Fibroblast of skin of left biceps (primary cell): ENCODE data around the gene C17orf107.
"Not testable (repeated sequence)": the region's sequence is repeated elsewhere in the genome, so short reads cannot be mapped to it uniquely, and the experiment has no call there.

Source experiments
- DNase-seq, 2 experiments: peaks; one replicate each; pipeline ENCODE4 v3.0.0-alpha.2; 2013; ENCODE audit warnings: low read depth in 2 of 2

The C17orf107 gene

DNA sequence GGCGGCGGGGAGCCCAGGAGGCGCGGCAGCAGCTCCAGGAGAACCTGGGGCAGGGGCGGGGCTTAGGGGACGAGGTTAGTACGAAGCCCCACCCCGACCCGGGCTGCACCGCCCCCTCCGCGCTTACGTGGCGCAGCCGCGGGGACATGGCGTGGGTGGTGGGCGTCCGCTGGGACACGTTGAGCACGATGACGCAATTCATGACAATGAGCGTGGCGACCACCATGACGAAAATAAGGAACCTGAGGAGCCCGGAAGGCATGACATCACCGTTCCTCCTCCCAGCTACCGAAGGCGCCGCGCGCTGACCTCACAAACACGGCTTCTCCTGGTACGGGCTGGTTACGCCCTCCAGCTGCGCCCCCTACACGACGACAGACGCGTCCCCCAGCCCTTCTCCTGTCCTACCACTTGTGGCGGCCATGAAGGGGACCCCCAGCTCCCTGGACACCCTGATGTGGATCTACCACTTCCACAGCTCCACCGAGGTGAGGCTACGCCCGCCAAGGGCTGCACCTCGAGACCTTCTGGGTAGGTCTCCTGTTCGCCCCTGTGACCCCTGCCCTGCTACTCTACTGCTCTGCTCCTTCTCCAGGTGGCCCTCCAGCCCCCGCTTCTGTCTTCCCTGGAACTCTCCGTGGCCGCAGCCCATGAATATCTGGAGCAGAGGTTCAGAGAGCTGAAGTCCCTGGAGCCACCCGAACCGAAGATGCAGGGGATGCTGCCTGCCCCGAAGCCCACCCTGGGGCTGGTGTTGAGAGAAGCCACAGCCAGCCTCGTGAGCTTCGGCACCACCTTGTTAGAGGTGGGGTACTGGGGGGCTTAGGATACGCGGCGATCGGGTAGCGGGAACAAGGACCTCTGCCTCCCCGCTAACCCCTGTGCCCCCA, at the start of gene C17orf107:
C17orf107 (plus strand) TSS at position 196 of the 890 bp plus-strand sequence; CDS start at position 423, 227 bp downstream.
- DNase-seq, result peak; percentile 39 to 54

DNA sequence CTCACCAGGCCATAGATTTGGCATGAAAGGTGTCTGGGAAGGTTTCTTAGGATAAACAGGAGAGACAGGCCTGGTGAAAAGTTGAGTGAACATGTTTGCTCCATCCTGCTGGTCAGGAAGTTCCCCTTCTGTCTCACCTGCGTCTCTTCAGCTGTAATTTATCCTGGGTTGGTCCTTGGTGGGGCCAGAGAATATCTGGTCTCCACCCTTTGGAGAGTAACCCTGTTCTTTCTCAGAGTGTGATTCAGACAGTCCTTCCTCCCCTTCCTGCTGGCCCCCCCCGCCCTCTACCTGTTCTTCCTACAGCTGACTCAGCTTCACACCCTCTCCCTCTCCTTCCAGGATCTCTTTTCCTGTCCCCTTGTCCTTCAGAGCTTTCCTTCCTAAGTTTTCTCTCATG, 49.1 kb upstream of the C17orf107 start:
- DNase-seq, result no peak

DNA sequence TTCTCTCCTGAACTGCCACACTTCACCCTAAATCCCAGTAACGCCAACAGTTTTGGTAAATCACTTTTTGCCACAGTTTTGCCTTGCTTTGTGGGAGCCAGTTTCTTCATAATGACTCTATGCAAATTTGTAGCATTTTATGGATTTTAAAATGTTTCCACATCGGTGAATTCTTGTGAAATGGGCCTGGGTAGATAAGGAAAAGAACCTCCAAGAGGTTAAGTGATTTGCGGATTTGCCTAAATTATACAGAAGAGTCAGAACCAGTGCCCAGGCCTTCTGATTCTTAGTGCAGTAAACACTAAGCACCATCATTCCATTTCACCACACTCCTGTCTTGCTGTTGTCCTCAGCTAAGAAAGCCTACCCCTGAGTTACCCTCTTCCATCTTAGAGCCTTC, 48.3 kb upstream of the C17orf107 start:
- no peak for DNase-seq

DNA sequence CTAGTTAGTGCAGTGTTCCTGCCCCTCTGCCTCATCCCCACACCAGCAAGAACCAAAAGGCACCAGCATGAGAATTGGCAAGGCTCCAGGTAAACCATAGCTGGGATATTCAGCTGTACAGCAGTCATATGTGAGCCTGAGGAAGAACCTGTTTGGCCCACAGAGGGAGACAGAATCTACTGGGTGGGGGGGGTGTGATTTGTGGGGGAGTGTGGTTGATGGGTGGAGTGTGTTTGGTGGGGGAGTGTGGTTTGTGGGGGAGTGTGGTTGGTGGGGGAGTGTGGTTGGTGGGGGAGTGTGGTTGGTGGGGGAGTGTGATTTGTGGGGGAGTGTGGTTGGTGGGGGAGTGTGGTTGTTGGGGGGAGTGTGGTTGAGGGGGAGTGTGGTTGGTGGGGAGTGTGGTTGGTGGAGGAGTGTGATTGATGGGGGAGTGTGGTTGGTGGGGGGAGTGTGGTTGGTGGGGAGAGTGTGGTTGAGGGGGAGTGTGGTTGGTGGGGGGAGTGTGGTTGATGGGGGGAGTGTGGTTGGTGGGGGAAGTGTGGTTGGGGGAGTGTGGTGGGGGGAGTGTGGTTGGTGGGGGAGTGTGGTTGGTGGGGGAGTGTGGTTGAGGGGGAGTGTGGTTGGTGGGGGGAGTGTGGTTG, 46.6 kb upstream of the C17orf107 start:
- peak; percentile 33 to 36 for DNase-seq

DNA sequence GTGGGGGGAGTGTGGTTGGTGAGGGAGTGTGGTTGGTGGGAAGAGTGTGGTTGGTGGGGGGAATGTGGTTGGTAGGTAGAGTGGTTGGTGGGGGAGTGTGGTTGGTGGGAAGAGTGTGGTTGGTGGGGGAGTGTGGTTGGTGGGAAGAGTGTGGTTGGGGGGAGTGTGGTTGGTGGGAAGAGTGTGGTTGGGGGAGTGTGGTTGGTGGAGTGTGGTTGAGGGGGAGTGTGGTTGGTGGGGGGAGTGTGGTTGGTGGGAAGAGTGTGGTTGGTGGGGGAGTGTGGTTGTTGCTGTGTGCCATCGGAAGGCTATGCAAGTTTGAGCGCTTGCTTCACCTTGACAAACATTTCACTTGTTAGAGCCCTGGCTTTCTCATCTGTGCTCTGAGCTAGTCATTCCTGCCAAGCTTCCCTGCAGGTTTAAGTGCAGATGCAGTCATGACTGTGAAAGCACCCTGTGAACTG, 46.1 kb upstream of the C17orf107 start:
- no peak for DNase-seq

DNA sequence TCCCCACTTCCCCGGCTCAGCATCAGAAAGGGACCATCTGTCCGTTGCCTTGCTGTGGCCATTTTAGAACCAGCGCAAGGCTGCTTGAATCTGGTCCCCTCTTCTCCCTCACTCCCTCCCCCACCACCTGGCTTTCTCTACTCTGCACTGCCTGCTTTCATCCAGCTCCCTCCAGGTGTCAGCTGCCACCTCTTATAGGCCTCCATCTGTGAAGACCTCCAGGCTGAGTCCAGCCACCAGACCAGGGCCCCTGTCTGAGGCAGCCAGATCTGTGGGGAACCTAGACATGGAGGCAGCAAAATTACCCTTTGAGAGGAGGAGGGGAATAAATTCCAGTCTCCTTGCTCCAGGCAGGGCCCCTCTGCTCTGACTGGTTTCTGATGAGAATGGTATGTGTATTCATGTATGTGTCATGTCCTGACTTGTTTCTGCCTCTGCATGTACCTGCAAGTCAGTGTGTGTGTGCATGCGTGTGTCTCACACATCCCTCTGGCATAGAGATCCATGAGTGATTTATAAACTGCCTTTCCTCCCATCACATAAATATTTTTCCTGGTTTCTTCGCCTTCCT, 45.1 kb upstream of the C17orf107 start:
- peak; percentile 42 to 57 for DNase-seq

DNA sequence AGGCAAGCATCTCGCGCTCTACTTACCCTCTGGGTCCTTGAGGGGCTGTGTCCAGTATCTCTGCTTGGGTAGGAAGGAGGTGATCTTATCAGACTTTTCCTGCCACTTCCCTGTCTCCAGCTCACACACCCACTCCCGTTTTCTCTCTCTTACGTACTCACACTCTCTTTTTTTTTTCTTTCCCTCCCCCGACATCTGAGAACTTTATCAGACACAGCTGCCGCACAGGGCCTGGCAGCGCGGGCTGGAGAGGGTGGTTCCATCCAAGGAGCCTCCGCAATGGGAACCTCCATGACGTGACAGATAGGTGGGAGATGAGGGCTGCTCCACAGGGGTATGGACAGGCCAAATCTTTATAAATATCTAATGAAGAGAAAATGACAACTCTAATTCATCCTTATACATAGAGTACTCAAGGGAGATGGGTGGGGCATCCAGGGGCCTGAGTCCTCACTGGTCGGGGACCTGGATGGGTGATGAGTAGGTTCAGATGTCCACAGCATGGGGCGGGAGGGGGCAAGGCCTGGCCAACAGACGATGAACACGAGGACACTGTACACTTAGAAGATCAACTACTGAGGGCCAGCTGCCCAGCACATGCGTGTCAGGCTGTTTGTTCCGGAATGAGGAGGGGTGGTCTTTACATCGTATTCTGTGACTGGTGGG, 42.9 kb upstream of the C17orf107 start:
- no peak for DNase-seq

DNA sequence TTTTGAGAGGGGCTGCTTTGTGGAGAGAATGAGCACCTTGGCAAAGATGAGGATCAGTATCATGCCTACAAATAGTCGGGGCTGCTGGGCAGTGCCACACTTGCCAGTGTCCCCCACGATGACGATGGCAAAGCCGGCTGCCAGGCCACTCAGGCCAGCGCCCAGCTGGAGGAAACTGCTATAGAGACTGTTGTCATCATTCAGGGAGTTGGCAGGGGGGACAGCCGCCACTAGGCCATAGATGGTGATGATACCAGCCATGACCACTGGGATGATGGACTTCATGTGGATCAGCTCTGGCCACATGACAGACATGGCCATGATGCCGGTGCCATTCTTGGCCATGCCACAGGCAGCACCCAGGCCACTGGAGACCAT, 42.4 kb upstream of the C17orf107 start:
- DNase-seq, result no peak

DNA sequence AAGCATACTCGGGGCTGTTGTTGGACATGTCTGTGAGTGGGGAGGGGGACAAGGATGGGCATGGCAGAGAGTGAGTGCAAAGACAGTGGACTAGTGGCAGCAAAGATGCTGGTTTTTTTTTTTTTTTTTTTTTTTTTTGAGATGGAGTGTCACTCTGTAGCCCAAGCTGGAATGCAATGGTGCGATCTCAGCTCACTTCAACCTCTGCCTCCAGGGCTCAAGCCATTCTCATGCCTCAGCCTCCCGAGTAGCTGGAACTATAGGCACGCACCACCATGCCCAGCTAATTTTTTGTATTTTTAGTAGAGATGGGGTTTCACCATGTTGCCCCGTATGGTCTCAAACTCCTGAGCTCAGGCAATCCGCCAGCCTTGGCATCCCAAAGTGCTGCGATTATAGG, 42.0 kb upstream of the C17orf107 start:
- not testable (repeated sequence) for DNase-seq

DNA sequence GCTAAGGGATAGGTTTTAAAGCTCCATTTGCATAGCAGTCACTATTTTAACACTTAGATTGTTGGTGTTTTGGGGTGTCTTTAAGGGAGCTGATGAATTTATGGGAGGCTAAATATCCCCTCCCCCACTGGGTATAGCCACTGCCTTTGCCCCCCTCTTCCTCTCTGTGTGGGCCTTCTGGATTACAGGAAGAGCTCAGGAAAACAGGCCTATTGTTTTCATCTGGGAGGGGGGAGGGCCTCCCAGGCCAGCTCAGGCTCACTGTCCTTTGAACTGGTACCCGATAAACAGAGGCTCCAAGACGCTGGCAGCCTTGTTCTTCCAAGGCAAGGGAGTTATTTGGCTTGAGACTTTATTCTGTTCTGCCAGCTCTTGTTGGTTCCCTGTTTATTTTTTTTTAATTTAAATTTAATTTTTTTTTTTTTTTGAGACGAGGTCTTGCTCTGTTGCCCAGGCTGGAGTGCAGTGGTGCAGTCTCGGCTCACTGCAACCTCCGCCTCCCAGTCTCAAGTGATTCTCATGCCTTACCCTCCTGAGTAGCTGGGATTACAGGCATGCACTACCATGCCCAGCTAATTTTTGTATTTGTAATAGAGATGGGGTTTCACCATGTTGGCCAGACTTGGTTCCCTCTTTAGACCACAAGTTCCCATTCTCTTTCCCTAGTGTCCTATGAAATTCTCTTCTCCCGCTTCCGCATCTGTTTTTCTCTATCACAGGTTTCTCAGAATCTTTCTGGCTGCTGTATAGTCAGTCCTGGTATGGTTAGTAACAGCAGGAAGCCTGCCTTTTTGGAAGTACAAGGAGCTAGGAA, 41.1 kb upstream of the C17orf107 start:
- DNase-seq, result no peak

DNA sequence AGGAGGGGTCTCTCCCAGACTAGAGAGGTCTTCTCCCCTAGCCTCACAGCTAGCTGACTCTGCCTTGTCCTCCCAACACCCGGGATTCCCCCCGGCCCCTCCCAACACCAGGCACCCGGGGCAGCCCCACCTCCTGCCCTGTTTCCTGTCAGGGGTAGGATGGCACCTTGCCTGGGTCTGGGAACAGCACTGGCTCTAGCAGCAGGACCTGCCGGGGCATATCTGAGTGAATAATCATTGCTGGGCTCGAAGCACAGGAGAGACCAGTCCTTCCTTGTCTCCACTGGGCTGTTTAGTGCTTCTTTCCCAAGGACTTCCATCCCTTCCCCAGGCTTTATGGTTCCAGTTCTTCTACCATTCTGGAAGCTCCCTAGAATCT, 40.5 kb upstream of the C17orf107 start:
- DNase-seq, result no peak

DNA sequence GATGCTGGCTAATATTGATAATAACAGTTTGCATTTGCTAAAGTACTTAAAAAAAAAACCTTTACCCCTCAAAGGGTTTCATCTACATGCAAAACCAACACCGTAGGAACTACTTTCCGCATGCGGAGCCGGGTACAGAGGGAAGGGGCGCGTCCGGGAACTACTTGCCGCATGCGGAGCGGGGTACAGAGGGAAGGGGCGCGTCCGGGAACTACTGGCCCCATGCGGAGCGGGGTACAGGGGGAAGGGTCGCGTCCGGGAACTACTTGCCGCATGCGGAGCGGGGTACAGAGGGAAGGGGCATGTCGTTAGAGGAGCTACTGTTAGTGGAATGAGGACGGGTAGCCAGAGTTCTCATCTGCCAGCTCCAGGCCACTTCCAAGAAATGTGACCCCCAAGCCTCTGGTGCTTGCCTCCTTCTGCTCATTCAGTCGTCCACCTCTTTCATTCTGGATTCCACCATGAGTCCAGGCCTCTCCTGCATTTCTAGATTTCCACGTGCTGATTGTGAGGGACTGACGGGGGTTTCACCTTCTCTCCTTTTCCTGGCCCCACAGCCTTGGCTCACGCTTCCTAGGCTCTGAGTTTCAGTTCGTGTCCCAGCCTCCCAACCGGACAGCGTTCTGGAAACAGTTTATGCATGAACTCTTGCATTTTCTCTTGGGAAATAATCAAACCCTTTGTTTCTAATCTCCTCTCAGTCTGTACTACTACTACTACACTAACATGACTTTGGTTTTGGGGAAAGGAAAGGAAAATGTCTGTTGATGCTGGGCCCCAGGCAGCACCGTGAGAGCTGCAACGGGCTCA, 39.3 kb upstream of the C17orf107 start:
- DNase-seq, result no peak

DNA sequence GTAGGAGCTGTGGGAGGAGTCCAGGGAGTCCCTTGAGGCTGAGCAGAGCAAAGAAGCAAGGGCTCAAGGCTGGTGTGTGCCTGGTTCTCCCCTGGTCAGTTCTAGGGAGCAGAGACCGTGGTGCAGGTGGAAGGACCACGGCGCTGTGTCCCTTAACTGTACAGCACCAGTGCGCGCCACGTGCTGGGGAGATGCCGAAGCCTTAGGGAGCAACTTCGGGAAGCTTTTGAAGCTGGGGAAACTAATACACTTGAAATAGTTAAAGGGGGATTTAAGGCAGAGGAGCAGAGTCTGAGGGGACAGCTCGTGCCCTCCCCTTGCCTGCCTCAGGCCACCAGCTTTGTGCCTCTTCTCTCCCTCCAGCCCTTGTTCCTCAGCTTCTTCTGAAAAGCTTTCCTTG, 38.7 kb upstream of the C17orf107 start:
- no peak for DNase-seq

DNA sequence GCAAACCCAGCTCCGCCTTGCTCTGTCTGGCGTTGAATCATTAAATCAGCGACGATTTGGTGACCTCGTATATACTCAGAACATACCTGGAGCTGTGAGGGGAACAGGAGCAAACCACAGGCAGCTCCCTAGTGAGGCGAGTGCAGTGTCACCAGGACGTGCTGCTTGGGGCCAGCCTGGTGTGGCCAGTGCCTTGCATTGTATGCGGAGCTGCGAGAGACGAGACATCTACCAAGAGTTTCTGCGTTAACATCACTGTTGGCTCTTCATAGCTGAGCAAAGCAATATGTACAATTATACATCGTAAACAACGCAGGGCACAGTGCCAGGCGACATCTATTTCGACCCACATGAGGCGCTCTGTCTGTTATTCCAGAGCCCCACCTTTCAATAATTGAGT, 38.3 kb upstream of the C17orf107 start:
- no peak for DNase-seq

DNA sequence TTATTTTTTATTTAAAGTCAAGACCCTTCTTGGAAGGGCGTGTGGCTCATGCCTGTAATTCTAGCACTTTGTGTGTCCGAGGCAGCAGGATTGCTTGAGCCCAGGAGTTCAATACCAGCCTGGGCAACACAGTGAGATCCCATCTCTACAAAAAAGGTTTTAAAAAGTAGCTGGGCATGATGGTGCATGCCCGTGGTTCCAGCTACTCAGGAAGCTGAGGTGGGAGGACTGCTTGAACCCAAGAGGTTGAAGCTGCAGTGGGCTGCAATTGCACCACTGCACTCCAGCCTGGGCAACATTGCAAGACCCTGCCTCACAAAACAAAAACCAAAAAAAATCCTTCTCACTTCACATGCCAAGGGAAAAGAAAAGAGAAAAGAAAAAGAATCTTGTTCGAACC, 36.6 kb upstream of the C17orf107 start:
- DNase-seq, result no peak

DNA sequence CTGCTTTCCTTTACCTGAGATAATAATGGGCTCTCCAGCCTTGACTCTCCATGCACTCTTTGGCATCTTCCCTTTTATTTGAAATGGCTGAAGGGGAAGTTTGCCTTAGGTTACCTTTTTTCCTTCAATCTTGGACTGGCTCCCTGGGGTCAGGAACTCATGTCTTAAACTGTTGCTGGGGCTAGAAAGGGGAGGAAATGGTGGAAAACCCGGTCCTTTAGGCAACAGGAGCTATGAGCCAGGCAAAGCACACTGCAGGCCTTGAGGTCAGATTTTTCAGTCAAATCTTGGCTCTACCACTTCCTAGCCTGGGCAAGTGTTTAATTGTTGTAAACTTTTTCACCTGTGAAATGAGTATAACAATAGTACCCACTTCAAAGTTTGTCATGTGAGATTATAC, 36.0 kb upstream of the C17orf107 start:
- DNase-seq, result no peak

DNA sequence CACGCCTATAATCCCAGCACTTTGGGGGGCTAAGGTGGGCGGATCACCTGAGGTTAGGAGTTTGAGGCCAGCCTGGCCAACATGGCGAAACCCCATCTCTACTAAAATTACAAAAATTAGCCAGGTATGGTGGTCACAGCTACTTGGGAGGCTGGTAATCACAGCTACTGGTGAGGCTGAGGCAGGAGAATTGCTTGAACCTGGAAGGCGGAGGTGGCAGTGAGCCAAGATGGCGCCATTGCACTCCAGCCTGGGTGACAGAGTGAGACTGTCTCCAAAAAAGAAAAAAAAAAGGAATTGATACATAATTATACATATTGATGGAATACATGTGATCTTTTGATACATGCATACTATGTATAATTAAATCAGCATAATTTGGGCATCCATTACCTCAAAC, 31.8 kb upstream of the C17orf107 start:
- not testable (repeated sequence) for DNase-seq

DNA sequence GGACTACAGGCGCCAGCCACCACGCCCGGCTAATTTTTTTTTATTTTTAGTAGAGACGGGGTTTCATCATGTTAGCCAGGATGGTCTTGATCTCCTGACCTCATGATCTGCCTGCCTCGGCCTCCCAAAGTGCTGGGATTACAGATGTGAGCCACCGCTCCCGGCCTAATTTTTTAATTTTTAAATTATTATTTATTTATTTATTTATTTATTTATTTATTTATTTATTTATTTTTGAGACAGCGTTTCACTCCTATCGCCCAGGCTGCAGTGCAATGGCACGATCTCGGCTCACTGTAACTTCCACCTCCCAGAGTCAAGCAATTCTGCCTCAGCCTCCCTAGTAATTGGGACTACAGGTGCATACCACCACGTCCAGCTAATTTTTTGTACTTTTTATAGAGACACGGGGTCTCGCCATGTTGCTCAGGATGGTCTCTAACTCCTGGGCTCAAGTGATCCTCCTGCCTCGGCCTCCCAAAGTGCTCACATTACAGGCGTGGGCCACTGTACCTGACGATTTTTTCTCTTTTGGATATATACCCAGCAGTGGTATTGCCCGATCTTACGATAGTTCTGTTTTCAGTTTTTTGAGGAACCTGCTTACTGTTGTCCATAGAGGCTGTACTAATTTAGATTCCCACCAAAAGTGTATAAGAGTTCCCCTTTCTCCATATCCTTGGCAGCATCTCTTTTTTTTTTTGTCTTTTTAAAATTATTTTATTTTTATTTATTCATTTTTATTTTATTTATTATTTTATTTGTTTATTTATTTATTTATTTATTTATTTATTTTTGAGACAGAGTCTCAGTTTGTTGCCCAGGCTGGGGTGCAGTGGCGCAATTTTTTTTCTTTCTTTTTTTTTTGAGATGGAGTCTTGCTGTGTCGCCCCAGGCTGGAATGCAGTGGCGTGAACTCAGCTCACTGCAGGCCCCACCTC, 30.0 kb upstream of the C17orf107 start:
- not testable (repeated sequence) for DNase-seq

DNA sequence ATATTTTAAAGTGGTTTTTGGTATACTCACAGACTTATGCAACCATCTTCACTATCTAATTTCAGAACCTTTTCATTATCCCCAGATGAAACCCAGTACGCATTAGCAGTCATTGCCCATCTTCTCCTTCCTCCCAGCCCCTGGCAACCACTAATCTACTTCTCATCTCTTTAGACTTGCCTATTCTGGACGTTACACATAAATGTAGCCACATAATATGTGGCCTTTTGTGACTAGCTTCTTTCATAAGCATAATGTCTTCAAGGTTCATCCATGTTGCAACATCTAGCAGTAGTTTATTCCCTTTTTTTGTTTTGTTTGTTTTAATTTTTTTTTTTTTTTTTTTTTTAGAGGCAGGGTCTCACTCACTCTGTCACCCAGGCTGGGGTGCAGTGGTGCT, 28.5 kb upstream of the C17orf107 start:
- no peak for DNase-seq
